ENCODE results near the gene TSPAN2.

DNA sequence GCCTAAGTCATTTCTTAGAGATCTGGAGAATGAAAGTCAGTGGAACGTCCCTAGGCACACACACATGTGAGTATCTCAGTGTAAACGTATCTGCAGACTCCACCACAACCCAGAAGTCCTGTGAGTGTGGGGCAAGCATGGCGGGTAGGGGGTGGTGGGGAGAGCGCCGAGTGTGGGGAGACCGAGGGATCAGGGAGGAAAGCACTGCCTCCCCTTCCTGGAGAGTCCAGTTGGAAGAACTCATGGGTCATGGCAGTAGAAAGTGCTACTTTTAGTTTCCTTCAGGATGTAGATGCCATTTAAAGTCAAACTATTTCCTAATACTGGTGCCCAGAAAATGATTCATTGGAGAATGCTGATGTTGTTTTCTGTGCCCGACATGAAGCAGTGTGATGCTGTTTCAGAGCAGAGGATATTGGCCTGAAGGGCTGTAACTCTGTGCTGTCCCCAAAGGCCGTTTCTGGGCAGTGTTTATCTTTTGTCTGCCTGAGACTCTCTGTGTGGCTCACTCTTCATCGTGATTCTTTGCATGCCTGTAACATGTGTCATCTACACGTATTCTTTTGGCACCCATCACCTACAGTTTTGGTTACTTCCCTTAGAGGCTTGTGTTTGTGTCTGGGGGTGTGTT is 45.7 kb upstream of the TSPAN2 start:
- TF ChIP-seq CTCF (IDR thresholded peaks at IDR 0.05 in 2 of 3, conservative IDR thresholded peaks at IDR 0.05 in 1 of 3; ENCODE audit: insufficient read depth in 2 of 3, low read depth in 1 of 3, low read length in 3 of 3) (no peak), USF2 (CRISPR knock-in tag; IDR thresholded peaks at IDR 0.05) (no peak), EP300 (IDR thresholded peaks at IDR 0.05; ENCODE audit: low read length) (no peak)

Data from K562 (cell line).